SJSA1 (cell line): ENCODE data around the gene ANKIB1. TPM values are rescaled to one million over a fixed set of nuclear protein-coding genes. Genes with fewer than 3 reads are reported as not detected.
A peak's percentile ranks its signal among the peaks of the same experiment; 100 is the strongest.
"Not testable (repeated sequence)": the region's sequence is repeated elsewhere in the genome, so short reads cannot be mapped to it uniquely, and the experiment has no call there.

Experiments used
- DNase-seq, 2 experiments: peaks; one replicate each; pipeline ENCODE4 v3.0.0-alpha.2; 2015 to 2020; ENCODE audit warnings: low spot score in 2 of 2, low read depth in 1 of 2
- H3K27ac ChIP-seq: fragments of 250-450 bp; sonication (Bioruptor Pico); 2 replicates; pipeline ENCODE4 v1.5.1; 2020; ENCODE audit warnings: mild to moderate bottlenecking, moderate library complexity
- H3K27me3 ChIP-seq: fragments of 250-450 bp; sonication (Bioruptor Pico); replicated peaks from 2 replicates; pipeline ENCODE4 v1.5.1; 2020; ENCODE audit warnings: mild to moderate bottlenecking, moderate library complexity
- H3K36me3 ChIP-seq: fragments of 250-450 bp; sonication (Bioruptor Pico); 2 replicates; pipeline ENCODE4 v1.5.1; 2020; ENCODE audit warnings: mild to moderate bottlenecking
- H3K4me1 ChIP-seq: fragments of 250-450 bp; sonication (Bioruptor Pico); replicated peaks from 2 replicates; pipeline ENCODE4 v1.6.1; 2021; ENCODE audit warnings: mild to moderate bottlenecking
- H3K4me3 ChIP-seq: fragments of 250-450 bp; sonication (Bioruptor Pico); 2 replicates; pipeline ENCODE4 v1.5.1; 2020; ENCODE audit warnings: mild to moderate bottlenecking
- H3K9me3 ChIP-seq: fragments of 250-450 bp; sonication (Bioruptor Pico); replicated peaks from 2 replicates; pipeline ENCODE4 v1.5.1; 2020; ENCODE audit warnings: mild to moderate bottlenecking
- total RNA-seq: library from RNA; depleted of rRNA; stranded (reverse); fragments of >200 nt; shearing (Covaris generic); gene quantifications from 2 replicates; pipeline ENCODE4 v1.2.3, GENCODE V29; 2014

ANKIB1 gene
- total RNA-seq, 1 experiment from 2014 or later = 34.7 TPM

DNA sequence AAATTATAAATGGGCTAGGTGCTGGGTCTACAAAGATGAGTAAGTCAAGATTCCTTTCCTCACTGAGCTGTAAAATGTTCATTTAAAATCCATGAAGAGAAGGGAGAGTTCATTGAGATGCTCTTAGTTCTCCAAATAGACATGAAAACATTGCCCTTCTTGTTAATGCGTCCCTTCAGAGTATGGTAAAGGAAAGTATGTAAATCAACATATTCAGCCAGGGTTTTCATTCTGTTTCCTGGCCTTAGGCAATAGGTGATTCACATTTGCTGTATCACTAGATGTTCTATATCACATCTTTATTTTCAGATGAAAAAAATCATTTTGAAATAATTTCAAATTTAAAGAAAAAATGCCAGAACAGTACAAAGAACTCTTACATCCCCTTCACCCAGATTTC, 5.4 kb downstream of the ANKIB1 start:
- DNase-seq = no peak
- no peaks in the 10 kb centered on the region for H3K9me3 ChIP-seq
- H3K27me3 ChIP-seq = no peaks in the 10 kb centered on the region
- H3K4me3 ChIP-seq = no peak overlapping the region
- H3K4me1 ChIP-seq = peaks cover 16% of the 10 kb centered on the region
- peaks cover 15% of the 10 kb centered on the region for H3K36me3 ChIP-seq
- no peak overlapping the region for H3K27ac ChIP-seq

DNA sequence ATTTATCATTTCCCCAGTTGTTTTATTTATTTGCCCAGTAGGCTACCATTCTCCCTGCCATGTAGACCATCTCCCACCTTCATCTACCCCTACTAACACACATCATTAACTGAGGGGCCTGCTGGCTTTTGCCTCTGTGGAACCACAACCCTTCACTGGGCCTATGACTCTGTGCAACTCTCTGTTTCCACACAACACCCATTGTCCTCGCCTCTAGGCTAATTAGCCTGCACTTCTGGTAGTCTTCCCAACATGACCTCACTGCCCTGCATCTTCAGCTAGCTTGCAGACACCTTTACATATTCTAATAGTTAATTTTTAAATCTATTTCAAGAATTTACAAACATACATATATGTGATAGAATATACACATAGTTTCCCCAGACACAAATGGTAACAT, 7.5 kb downstream of the ANKIB1 start:
- H3K4me1 ChIP-seq = peaks cover 17% of the 10 kb centered on the region
- no peak overlapping the region for H3K4me3 ChIP-seq
- H3K36me3 ChIP-seq = peaks cover 12% of the 10 kb centered on the region
- no peak overlapping the region for H3K27ac ChIP-seq
- H3K9me3 ChIP-seq = no peaks in the 10 kb centered on the region
- H3K27me3 ChIP-seq = no peaks in the 10 kb centered on the region
- no peak for DNase-seq

DNA sequence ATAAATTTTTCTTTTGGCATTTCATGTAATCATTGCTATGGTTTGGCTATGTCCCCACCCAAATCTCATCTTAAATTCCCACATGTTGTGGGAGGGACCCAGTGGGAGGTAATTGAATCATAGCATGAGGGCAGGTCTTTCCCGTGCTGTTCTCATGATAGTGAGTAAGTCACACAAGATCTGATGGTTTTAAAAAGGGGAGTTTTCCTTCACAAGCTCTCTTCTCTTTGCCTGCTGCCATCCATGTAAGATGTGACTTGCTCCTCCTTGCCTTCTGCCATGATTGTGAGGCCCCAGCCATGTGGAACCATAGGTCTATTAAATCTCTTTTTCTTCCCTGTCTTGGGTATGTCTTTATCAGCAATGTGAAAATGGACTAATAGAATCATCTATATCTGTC, 9.0 kb downstream of the ANKIB1 start:
- not testable (repeated sequence) for DNase-seq, H3K27me3 ChIP-seq, H3K9me3 ChIP-seq, H3K4me3 ChIP-seq
- H3K4me1 ChIP-seq = peaks cover 20% of the 10 kb centered on the region
- H3K36me3 ChIP-seq = peaks cover 13% of the 10 kb centered on the region
- H3K27ac ChIP-seq = peak overlapping the region; percentile 74

DNA sequence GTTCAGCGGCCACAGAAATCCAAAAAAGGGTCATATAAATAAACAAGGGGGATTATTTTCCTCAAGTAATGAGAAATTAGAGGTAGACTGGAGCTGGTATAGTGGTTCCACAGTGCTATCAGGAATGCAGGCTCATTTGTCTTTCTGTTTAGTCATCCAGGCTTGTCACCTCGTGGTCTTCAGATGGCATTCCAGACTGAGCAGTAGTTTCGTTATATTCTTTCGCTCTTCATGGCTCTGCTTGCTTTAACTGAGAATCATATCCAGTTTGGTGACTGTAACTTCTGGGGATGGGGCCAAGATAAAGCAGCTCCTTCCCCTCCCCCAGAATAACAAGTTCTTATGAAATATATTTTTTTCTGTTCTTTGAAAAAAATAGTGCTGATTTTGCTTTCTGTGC, 9.5 kb downstream of the ANKIB1 start:
- Histone ChIP-seq H3K4me1 (peaks cover 25% of the 10 kb centered on the region), H3K9me3 (no peaks in the 10 kb centered on the region), H3K27me3 (no peaks in the 10 kb centered on the region), H3K4me3 (0 out of 2 replicates have a peak overlapping the region, but pooled peaks have one; percentile 2), H3K36me3 (peaks cover 15% of the 10 kb centered on the region), H3K27ac (peak overlapping the region; percentile 74)
- DNase-seq = peak; percentile 68 to 78

DNA sequence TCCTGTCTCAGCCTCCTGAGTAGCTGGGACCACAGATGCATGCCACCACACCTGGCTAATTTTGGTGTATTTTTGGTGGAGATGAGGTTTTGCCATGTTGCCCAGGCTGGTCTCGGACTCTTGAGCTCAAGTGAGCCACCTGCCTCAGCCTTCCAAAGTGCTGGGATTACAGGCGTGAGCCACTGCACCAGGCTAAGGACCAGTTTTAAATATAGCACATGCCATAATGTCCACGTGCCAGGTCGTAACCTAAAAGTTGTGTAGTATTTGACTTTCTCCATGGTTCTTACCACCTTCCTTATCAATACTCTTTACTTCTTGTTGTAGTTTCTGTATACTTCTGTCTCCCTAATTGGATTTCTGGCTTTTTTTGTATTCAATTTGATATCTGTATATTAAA, 13.3 kb downstream of the ANKIB1 start:
- H3K27ac ChIP-seq = no peak overlapping the region
- H3K36me3 ChIP-seq = peaks cover 4% of the 10 kb centered on the region; the same call in 1 of the 2 replicates
- H3K27me3 ChIP-seq = no peaks in the 10 kb centered on the region
- peaks cover 31% of the 10 kb centered on the region for H3K4me1 ChIP-seq
- no peaks in the 10 kb centered on the region for H3K9me3 ChIP-seq
- no peak for DNase-seq
- no peak overlapping the region for H3K4me3 ChIP-seq

DNA sequence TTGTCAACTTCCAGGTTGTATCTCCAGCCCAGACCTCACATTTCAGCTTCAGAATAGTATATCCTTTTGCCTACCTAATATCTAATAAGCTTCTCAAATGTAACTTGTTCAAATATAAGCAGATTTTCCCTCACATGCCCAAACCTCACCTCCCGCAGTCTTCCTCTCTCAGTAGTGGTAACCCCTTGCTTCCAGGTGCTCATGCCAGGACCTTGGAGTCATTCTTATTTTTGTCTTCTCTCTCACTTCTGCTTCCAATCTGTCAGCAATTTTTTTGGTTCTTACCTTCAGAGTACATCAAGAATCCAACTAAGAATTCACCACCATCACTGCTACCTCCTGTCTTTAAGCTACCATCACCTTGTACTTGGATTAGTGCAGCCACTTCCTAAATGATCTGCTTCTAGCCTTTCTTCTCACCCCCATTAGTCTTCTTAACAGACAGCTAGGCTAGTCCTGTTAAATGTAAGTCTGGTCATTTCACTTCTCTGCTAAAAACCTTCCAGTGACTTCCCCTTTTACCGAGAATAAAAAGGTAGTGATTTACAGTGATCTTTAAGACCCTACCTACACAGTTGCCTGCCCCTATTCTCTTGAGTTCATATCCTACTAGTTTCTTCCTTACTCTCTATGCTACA, 14.0 kb downstream of the ANKIB1 start:
- no peaks in the 10 kb centered on the region for H3K27me3 ChIP-seq

DNA sequence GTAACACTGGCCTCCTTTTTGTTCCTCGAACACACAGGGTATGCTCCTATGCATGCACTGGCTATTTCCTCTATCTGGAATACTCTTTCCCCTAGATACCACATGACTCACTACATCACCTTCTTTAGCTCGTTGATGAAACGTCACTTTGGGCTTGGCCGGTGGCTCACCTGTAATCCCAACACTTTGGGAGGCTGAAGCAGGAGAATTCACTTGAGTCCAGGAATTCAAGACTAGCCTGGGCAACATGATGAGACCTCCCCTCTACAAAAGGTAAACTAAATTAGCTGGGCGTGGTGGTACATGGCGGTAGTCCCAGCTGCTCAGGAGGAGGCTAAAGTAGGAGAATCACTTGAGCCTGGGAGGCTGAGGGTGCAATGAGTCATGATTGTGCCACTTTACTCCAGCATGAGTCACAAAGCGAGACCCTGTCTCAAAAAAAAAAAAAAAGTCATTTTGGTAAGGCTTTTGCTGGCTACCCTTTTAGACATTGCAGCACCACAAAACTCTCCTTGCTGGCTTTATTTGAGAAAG, 14.5 kb downstream of the ANKIB1 start:
- H3K27ac ChIP-seq = no peak overlapping the region
- no peaks in the 10 kb centered on the region for H3K9me3 ChIP-seq
- H3K36me3 ChIP-seq = 0 out of 2 replicates have a peak, but pooled peaks cover 3% of the 10 kb centered on the region
- H3K4me3 ChIP-seq = no peak overlapping the region
- DNase-seq = peak; percentile 50 to 54
- H3K4me1 ChIP-seq = peaks cover 22% of the 10 kb centered on the region
- H3K27me3 ChIP-seq = no peaks in the 10 kb centered on the region

More for the DNA sequence above, 14.0 kb downstream of the ANKIB1 start:
- no peak overlapping the region for H3K4me3 ChIP-seq
- H3K9me3 ChIP-seq = no peaks in the 10 kb centered on the region
- 0 out of 2 replicates have a peak, but pooled peaks cover 3% of the 10 kb centered on the region for H3K36me3 ChIP-seq
- no peak overlapping the region for H3K27ac ChIP-seq
- no peak for DNase-seq
- H3K4me1 ChIP-seq = peaks cover 26% of the 10 kb centered on the region

DNA sequence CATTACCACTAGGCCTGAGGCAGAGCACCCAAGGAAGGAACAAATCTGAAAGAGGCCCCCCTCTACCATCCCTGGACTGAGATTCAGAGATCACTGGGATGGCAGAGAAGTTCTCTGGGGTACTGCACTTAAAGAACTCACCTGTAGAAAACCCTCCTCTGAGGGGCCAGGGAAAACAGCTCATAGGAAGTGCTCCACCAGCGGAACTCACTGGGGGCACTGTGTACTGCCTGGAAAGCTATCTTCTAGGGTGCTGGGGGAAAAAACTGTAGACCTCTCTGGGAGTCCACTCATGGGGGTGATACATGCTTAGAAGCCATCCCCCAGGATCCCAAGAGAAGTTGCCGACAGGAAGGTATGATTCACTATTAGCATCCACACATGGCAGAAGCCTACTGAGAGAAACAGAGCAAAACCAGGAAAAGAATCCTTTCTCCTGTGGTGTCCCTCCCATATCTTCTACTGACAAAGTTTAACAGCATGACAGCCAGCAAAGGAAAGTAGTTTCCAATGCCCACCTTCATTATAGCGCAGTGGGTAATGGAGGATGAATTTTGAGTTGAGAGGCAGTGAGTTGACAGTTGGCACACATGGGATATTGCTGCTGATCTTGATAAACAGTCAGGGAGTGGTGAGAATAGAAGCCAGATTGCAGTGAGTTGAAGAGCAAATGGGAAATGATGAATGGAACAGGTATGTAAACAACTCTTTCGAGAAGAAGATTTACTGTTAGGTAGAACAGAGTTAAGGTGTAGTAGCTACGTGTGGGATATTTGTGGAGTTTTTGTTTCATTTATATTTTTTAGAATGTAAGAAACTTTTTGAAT, 20.9 kb downstream of the ANKIB1 start:
- Histone ChIP-seq H3K27ac (no peak overlapping the region), H3K4me1 (no peaks in the 10 kb centered on the region), H3K36me3 (no peaks in the 10 kb centered on the region), H3K4me3 (no peak overlapping the region), H3K27me3 (no peaks in the 10 kb centered on the region), H3K9me3 (no peaks in the 10 kb centered on the region)
- no peak for DNase-seq

DNA sequence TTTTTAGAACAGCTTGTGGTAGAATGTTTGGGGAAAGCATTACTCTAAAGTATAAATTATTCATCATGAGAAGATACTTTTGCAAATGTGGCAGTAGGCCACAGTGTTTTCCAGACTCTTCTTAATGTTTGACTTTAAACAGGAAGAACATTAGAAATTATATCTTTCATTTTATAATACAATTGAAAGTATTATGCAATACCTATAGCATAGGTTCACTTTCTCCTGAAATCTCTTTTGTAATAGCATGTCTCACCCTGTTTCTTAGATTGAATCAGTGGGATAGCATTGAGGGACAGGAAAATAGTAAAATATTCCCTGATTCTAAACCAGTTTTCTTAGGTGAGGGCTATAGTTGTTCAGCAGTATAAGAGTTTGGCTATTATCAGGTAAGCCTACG, 23.1 kb downstream of the ANKIB1 start:
- H3K36me3 ChIP-seq = no peaks in the 10 kb centered on the region
- no peak for DNase-seq
- H3K4me3 ChIP-seq = no peak overlapping the region
- H3K27me3 ChIP-seq = no peaks in the 10 kb centered on the region
- no peaks in the 10 kb centered on the region for H3K9me3 ChIP-seq
- no peaks in the 10 kb centered on the region for H3K4me1 ChIP-seq
- H3K27ac ChIP-seq = no peak overlapping the region

DNA sequence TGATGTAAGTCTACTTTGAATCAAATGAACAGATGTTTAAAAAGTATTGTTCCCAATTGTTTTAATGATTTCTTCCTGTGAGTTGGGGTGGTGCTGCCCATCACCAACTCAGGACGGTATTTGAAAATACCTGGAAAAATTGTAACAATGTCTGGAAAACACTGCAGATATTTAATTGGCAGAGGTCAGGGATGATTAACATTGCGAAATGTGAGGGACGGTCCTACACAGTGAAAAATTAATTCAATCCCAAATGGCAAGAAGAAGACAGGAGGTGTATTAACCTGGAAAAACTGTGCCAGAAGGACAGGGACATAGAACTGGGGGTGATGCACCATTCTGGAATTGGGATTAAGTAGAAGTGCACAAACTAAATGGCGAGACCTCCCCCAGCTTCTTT, 29.6 kb downstream of the ANKIB1 start:
- no peaks in the 10 kb centered on the region for H3K36me3 ChIP-seq
- no peaks in the 10 kb centered on the region for H3K4me1 ChIP-seq
- H3K9me3 ChIP-seq = no peaks in the 10 kb centered on the region
- no peaks in the 10 kb centered on the region for H3K27me3 ChIP-seq
- no peak overlapping the region for H3K27ac ChIP-seq
- H3K4me3 ChIP-seq = no peak overlapping the region
- no peak for DNase-seq

DNA sequence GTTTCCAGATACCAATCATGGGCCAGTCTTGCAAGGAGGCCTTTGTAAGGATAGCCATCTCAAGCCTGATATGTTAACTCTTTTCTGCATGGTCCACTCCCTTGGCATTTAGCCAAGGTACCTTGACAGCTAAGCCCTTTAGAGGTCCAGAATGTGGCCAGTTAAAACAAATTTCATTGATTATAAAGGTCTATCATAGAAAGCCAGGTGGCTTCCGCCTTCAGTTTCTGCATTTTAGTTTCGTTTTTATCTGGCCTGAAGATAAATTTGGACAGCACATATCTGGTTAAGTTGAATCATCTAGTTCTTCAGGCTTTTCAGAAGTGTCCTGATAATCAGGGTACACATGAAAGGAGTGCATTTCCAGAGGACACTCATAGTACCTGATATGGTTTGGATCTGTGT, 30.7 kb downstream of the ANKIB1 start:
- no peak overlapping the region for H3K4me3 ChIP-seq
- no peak for DNase-seq
- H3K27ac ChIP-seq = no peak overlapping the region
- no peaks in the 10 kb centered on the region for H3K36me3 ChIP-seq
- H3K9me3 ChIP-seq = no peaks in the 10 kb centered on the region
- no peaks in the 10 kb centered on the region for H3K4me1 ChIP-seq
- H3K27me3 ChIP-seq = no peaks in the 10 kb centered on the region

DNA sequence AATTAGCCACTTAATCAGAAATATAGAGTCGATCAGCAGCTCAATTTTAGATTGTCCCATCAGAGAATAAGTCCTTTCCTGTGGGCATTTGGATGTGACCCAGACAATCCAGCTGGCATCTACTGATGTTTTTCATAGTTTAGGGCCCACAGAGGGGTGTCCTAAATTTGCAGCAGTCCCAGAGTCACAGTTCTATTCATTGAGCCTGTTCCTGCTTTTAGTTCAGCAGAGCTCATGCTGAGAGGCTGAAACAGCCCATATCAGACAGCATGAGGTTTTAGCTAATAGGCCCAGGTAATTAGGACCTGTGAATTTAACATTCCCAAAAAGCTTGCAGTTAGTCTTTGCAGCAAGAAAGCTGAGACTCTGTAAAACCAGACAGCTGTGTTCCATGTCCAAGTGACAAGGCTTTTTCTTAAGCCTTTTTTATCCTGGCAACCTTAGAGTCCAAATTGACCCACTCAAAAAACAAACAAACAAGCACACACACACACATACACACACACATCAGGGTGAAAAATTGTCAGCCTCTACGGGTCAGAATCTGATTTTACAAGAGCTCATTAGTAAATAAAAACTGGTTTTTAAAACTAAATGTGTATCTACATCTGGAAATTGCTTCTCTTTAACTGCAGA, 33.7 kb downstream of the ANKIB1 start:
- Histone ChIP-seq H3K27me3 (no peaks in the 10 kb centered on the region), H3K4me1 (no peaks in the 10 kb centered on the region), H3K9me3 (no peaks in the 10 kb centered on the region), H3K4me3 (no peak overlapping the region), H3K36me3 (no peaks in the 10 kb centered on the region), H3K27ac (no peak overlapping the region)
- no peak for DNase-seq

DNA sequence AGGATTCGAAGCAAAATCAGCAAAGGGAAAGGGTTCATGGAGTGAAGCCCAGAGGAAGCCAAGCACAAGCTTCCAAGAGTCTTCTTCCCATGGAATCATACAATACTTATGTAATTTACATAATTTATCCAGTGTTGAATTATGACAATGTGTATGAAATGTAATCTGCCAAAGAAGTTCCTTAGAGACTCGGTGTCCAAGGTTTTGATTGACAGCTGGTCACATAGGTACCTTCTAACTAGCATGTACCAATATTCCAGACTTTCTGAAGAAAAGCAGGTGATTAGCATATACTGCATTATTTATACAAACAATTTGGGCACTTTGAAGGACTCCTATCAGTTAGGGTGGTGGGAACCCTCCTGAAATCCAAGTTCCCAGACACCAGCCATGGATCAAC, 35.3 kb downstream of the ANKIB1 start:
- Histone ChIP-seq H3K4me1 (no peaks in the 10 kb centered on the region), H3K4me3 (no peak overlapping the region), H3K27me3 (no peaks in the 10 kb centered on the region), H3K9me3 (no peaks in the 10 kb centered on the region), H3K27ac (no peak overlapping the region), H3K36me3 (no peaks in the 10 kb centered on the region)
- no peak for DNase-seq
